Measurements from ENCODE around the gene CEBPA.
"Not testable (repeated sequence)": the region's sequence is repeated elsewhere in the genome, so short reads cannot be mapped to it uniquely, and the experiment has no call there.

DNA sequence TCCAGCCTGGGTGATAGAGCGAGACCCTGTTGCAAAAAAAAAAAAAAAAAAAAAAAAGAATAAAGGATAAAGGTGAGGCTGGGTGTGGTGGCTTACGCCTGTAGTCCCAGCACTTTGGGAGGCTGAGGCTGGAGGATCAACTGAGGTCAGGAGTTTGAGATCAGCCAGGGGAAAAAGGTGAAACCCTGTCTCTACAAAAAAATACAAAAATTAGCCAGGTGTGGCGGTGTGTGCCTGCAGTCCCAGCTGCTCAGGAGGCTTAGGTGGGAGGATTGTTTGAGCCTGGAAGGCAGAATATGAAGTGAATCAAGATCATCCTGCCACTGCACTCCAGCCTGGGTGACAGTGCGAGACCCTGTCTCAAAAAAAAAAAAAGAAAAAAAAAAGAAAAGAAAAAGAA, 15.7 kb upstream of the CEBPA start:
- TF ChIP-seq POLR2AphosphoS5 (IDR thresholded peaks at IDR 0.05; ENCODE audit: borderline replicate concordance, low read depth, low read length); EZH2 (IDR thresholded peaks at IDR 0.05); FOXP2 (optimal IDR thresholded peaks at IDR 0.05; ENCODE audit: control extremely low read depth, extremely low read length, insufficient read depth): not testable (repeated sequence)

Data from SK-N-MC (cell line).